NCI-H774 (cell line): ENCODE results near the gene BNC1.
"Not testable (repeated sequence)": the region's sequence is repeated elsewhere in the genome, so short reads cannot be mapped to it uniquely, and the experiment has no call there.

Source experiments
- DNase-seq: peaks from one replicate; lab custom pipeline; 2025; lab: John Stamatoyannopoulos, UW

Gene BNC1

GRCh38 chr15:83295417-83295816, 11.0 kb upstream of the BNC1 start:
- DNase-seq = no peak

GRCh38 chr15:83293201-83293600, 8.7 kb upstream of the BNC1 start:
- DNase-seq = no peak

- no peak for DNase-seq
Measured at GRCh38 chr15:83292317-83292716, 7.9 kb upstream of the BNC1 start.

- no peak for DNase-seq
Measured at GRCh38 chr15:83290236-83290635, 5.8 kb upstream of the BNC1 start.

GRCh38 chr15:83289160-83289559, 4.7 kb upstream of the BNC1 start:
- no peak for DNase-seq

GRCh38 chr15:83288381-83288801, 3.9 kb upstream of the BNC1 start:
- DNase-seq = no peak

GRCh38 chr15:83287541-83288027, 3.1 kb upstream of the BNC1 start:
- DNase-seq = no peak

- DNase-seq = no peak
Measured at GRCh38 chr15:83285979-83286553, 1.6 kb upstream of the BNC1 start.

GRCh38 chr15:83285284-83285978, 967 bp upstream of the BNC1 start:
- no peak for DNase-seq

- DNase-seq = no peak
Measured at GRCh38 chr15:83283813-83284558, 478 bp downstream of the BNC1 start.

- DNase-seq = no peak
Measured at GRCh38 chr15:83283138-83283812, 1.2 kb downstream of the BNC1 start.

- no peak for DNase-seq
Measured at GRCh38 chr15:83282776-83283137, 1.7 kb downstream of the BNC1 start.

GRCh38 chr15:83282141-83282540, 2.3 kb downstream of the BNC1 start:
- no peak for DNase-seq

- DNase-seq = no peak
Measured at GRCh38 chr15:83278191-83278590, 6.3 kb downstream of the BNC1 start.

- DNase-seq = no peak
Measured at GRCh38 chr15:83276661-83277060, 7.8 kb downstream of the BNC1 start.

- no peak for DNase-seq
Measured at GRCh38 chr15:83275412-83275811, 9.1 kb downstream of the BNC1 start.

- no peak for DNase-seq
Measured at GRCh38 chr15:83270176-83270575, 14.3 kb downstream of the BNC1 start.

- no peak for DNase-seq
Measured at GRCh38 chr15:83268147-83268546, 16.3 kb downstream of the BNC1 start.

- DNase-seq = no peak
Measured at GRCh38 chr15:83262594-83263315, 21.7 kb downstream of the BNC1 start.

GRCh38 chr15:83262181-83262580, 22.3 kb downstream of the BNC1 start:
- not testable (repeated sequence) for DNase-seq

- DNase-seq = no peak
Measured at GRCh38 chr15:83250781-83251180, 33.7 kb downstream of the BNC1 start.

- no peak for DNase-seq
Measured at GRCh38 chr15:83249030-83249343, 35.5 kb downstream of the BNC1 start.
